ENCODE data around the gene MPO. TPM values are rescaled to one million over a fixed set of nuclear protein-coding genes. Genes with fewer than 3 reads are reported as not detected.

The MPO gene
- total RNA-seq, 3 donors from 2014 or later, result 0.19 TPM; not detected in 2

GRCh38 chr17:58244963-58245362 is 35.8 kb downstream of the MPO start:
- no peak for TF ChIP-seq CTCF (IDR thresholded peaks at IDR 0.05)
- H3K4me3 ChIP-seq, result no peak overlapping the region
- intact Hi-C loops (cut with DNase I, micrococcal nuclease), result no loop called here
- ATAC-seq (no peak), DNase-seq (no peak)
- H3K36me3 ChIP-seq (ENCODE audit: low read depth), result no peaks in the 10 kb centered on the region
- H3K4me1 ChIP-seq (ENCODE audit: low read depth), result peaks cover 6% of the 10 kb centered on the region
- H3K9me3 ChIP-seq, result no peaks in the 10 kb centered on the region

- DNase-seq (no peak), ATAC-seq (no peak)
- Histone ChIP-seq H3K4me3 (no peak overlapping the region), H3K4me1 (ENCODE audit: low read depth) (no peaks in the 10 kb centered on the region), H3K36me3 (ENCODE audit: low read depth) (no peaks in the 10 kb centered on the region), H3K9me3 (no peaks in the 10 kb centered on the region)
- TF ChIP-seq CTCF (IDR thresholded peaks at IDR 0.05), result no peak
- intact Hi-C loops (cut with DNase I, micrococcal nuclease), result no loop called here
These were observed 38.5 kb downstream of the MPO start for GRCh38 chr17:58242171-58242784.

- Histone ChIP-seq H3K36me3 (ENCODE audit: low read depth) (no peaks in the 10 kb centered on the region), H3K9me3 (no peaks in the 10 kb centered on the region), H3K4me1 (ENCODE audit: low read depth) (no peaks in the 10 kb centered on the region), H3K4me3 (no peak overlapping the region)
- no peak for DNase-seq
- intact Hi-C loops (cut with DNase I, micrococcal nuclease), result no loop called here
- no peak for ATAC-seq
- no peak for TF ChIP-seq CTCF (IDR thresholded peaks at IDR 0.05)
These were observed 40.7 kb downstream of the MPO start for GRCh38 chr17:58239987-58240386.

- no peaks in the 10 kb centered on the region for H3K9me3 ChIP-seq
- no peak within 1 kb of the TSS for H3K4me3 ChIP-seq
- ATAC-seq (no peak), DNase-seq (no peak)
- intact Hi-C loops (cut with DNase I, micrococcal nuclease), result no loop called here
- H3K36me3 ChIP-seq (ENCODE audit: low read depth), result no peaks in the 10 kb centered on the region
- no peak for TF ChIP-seq CTCF (IDR thresholded peaks at IDR 0.05)
- H3K4me1 ChIP-seq (ENCODE audit: low read depth), result no peaks in the 10 kb centered on the region
These were observed 42.5 kb downstream of the MPO start, which contains the start of gene LPO for GRCh38 chr17:58238147-58238634. Gene LPO, plus strand, starts transcription at chr17:58238584. Its CDS starts 4,396 bp downstream, at chr17:58242980.

- intact Hi-C loops (cut with DNase I, micrococcal nuclease), result no loop called here
- DNase-seq (no peak), ATAC-seq (no peak)
- Histone ChIP-seq H3K4me1 (ENCODE audit: low read depth) (no peaks in the 10 kb centered on the region), H3K9me3 (no peaks in the 10 kb centered on the region), H3K36me3 (ENCODE audit: low read depth) (no peaks in the 10 kb centered on the region), H3K4me3 (no peak overlapping the region)
- no peak for TF ChIP-seq CTCF (IDR thresholded peaks at IDR 0.05)
These were observed 44.3 kb downstream of the MPO start for GRCh38 chr17:58236394-58236793.

Data from mucosa of descending colon (tissue), 3 donors.